ENCODE results near the gene MICAL3. TPM values are rescaled to one million over a fixed set of nuclear protein-coding genes. Genes with fewer than 3 reads are reported as not detected.

MICAL3 gene
- total RNA-seq, 1 donor from 2014 or later, result 103 TPM

GRCh38 chr22:17738386-17739128 lies 285.8 kb downstream of the MICAL3 start:
- no peak overlapping the region for H3K27ac Mint-ChIP-seq
- H3K9me3 Mint-ChIP-seq, result no peaks in the 10 kb centered on the region
- H3K27me3 Mint-ChIP-seq (ENCODE audit: low read depth), result no peaks in the 10 kb centered on the region
- no peak overlapping the region for H3K4me3 Mint-ChIP-seq
- no peak for DNase-seq (ENCODE audit: low spot score in 2 of 2, unreplicated experiment in 2 of 2)
- no peaks in the 10 kb centered on the region for H3K4me1 Mint-ChIP-seq
- TF ChIP-seq CTCF (IDR thresholded peaks at IDR 0.05; ENCODE audit: unreplicated experiment), result no peak
- H3K36me3 Mint-ChIP-seq, result peaks cover 14% of the 10 kb centered on the region

Small RNA genes lying within 50 kb of the gene (microRNA-seq; reads per million reads assigned to microRNA genes)
- gene MIR3198-1 (not detected), gene MIR648 (not detected)

Other genes with a start within 250 kb of the MICAL3 start
- gene PEX26, start 53.4 kb upstream of the MICAL3 start, total RNA-seq, result 38.0 to 39.0 TPM (median 38.3 TPM) in 3 replicates
- gene TUBA8, start 86.2 kb upstream of the MICAL3 start, total RNA-seq, result 2.4 to 2.9 TPM (median 2.5 TPM) in 3 replicates
- gene USP18, start 125.6 kb upstream of the MICAL3 start, total RNA-seq, result 9.1 to 10.3 TPM (median 9.3 TPM) in 3 replicates

Measured in mesothelial cell of epicardium (in vitro differentiated cells).